Lung (tissue), 12 donors: ENCODE data around the gene PXK. TPM values are rescaled to one million over a fixed set of nuclear protein-coding genes. Genes with fewer than 3 reads are reported as not detected.

Experiments
- ATAC-seq: fragments of 200-7000 bp; cut with Tn5 transposase; one replicate; pipeline ENCODE4 v1.9.1; 2020; ENCODE audit warnings: moderate number of reproducible peaks; ENCODE audit not compliant: insufficient read depth, low FRiP score
- DNase-seq, 3 donors: peaks; one replicate each; pipeline ENCODE4 v3.0.0-alpha.2; 2013 to 2017
- H3K27ac ChIP-seq, 2 donors: one replicate each; pipeline ENCODE4 v1.5.1; 2013; ENCODE audit warnings: mild to moderate bottlenecking in 2 of 2, moderate library complexity in 2 of 2, control low read depth in 1 of 2, inconsistent platforms in 1 of 2, low read depth in 1 of 2, low read length in 1 of 2
- H3K27me3 ChIP-seq, 3 donors: one replicate each; pipeline ENCODE4 v1.5.1; 2013; ENCODE audit warnings: low read length in 2 of 3; ENCODE audit not compliant: control insufficient read depth in 3 of 3, insufficient read depth in 3 of 3
- H3K36me3 ChIP-seq, 4 donors: one replicate each; pipeline ENCODE4 v1.5.1; 2013; ENCODE audit warnings: low read length in 4 of 4, mild to moderate bottlenecking in 1 of 4, moderate library complexity in 1 of 4; ENCODE audit not compliant: control insufficient read depth in 4 of 4, insufficient read depth in 4 of 4
- H3K4me1 ChIP-seq, 5 donors: one replicate each; pipeline ENCODE4 v1.5.1; 2013; ENCODE audit warnings: low read length in 5 of 5, mild to moderate bottlenecking in 2 of 5, moderate library complexity in 1 of 5; ENCODE audit not compliant: control insufficient read depth in 5 of 5, insufficient read depth in 5 of 5
- H3K4me3 ChIP-seq: one replicate; pipeline ENCODE4 v1.5.1; 2013; ENCODE audit warnings: mild to moderate bottlenecking, control low read depth, moderate library complexity
- H3K9ac ChIP-seq, 2 donors: one replicate each; pipeline ENCODE4 v1.5.1; 2013; ENCODE audit warnings: low read length in 2 of 2, control low read depth in 1 of 2; ENCODE audit not compliant: insufficient read depth in 1 of 2
- H3K9me3 ChIP-seq, 4 donors: one replicate each; pipeline ENCODE4 v1.5.1; 2013; ENCODE audit warnings: low read length in 3 of 4, mild to moderate bottlenecking in 1 of 4, moderate library complexity in 1 of 4; ENCODE audit not compliant: control insufficient read depth in 4 of 4, insufficient read depth in 3 of 4
- WGBS, 2 donors: extraction: QIAGEN DNeasy Blood & Tissue Kit; methylation state at CpG; one replicate each; pipeline ENCODE4 v1.1.7; 2013; 5-methylcytosine and 5-hydroxymethylcytosine counted together
- polyA plus RNA-seq, 2 donors: library from polyadenylated mRNA; stranded (reverse); fragments of 200-250 nt; gene quantifications; one replicate each; pipeline ENCODE4 v1.2.1, GENCODE V29; 2013
- total RNA-seq, 2 donors: library from RNA; depleted of rRNA in 1 of 2; stranded (reverse); fragments of >200 nt in 1 of 2; gene quantifications; one replicate each; pipeline ENCODE4 v1.2.1, GENCODE V29; 2014 to 2021
- TF ChIP-seq, protein P1 (sequence below): IDR thresholded peaks from 2 replicates; pipeline ENCODE4 v1.5.1; 2012; ENCODE audit warnings: mild to moderate bottlenecking; ENCODE audit errors: control extremely low read depth, extremely low read depth
- donor health status: control.
- donor health status: control.
- donor health status: Bipolar disorder and iron deficiency.
- donor health status: healthy.
- donor health status: DM: yes; HTN: yes; CAD: no.

PXK gene
- total and polyA plus RNA-seq, 4 donors, result 6.0 to 41.7 (median 22.1) TPM

- TF ChIP-seq, protein P1, sequence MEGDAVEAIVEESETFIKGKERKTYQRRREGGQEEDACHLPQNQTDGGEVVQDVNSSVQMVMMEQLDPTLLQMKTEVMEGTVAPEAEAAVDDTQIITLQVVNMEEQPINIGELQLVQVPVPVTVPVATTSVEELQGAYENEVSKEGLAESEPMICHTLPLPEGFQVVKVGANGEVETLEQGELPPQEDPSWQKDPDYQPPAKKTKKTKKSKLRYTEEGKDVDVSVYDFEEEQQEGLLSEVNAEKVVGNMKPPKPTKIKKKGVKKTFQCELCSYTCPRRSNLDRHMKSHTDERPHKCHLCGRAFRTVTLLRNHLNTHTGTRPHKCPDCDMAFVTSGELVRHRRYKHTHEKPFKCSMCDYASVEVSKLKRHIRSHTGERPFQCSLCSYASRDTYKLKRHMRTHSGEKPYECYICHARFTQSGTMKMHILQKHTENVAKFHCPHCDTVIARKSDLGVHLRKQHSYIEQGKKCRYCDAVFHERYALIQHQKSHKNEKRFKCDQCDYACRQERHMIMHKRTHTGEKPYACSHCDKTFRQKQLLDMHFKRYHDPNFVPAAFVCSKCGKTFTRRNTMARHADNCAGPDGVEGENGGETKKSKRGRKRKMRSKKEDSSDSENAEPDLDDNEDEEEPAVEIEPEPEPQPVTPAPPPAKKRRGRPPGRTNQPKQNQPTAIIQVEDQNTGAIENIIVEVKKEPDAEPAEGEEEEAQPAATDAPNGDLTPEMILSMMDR, result no peak
- Histone ChIP-seq H3K36me3 (no peaks in the 10 kb centered on the region), H3K9ac (no peak overlapping the region), H3K27ac (no peak overlapping the region), H3K9me3 (no peaks in the 10 kb centered on the region), H3K4me1 (no peaks in the 10 kb centered on the region), H3K4me3 (no peak overlapping the region), H3K27me3 (no peaks in the 10 kb centered on the region)
- WGBS, 2 donors, result 71 to 81% methylated on average over 4 of the region's 4 CpGs
- DNase-seq, result no peak
- no peak for ATAC-seq
These were observed 109.1 kb downstream of the PXK start for GRCh38 chr3:58441514-58442450.

DNA sequence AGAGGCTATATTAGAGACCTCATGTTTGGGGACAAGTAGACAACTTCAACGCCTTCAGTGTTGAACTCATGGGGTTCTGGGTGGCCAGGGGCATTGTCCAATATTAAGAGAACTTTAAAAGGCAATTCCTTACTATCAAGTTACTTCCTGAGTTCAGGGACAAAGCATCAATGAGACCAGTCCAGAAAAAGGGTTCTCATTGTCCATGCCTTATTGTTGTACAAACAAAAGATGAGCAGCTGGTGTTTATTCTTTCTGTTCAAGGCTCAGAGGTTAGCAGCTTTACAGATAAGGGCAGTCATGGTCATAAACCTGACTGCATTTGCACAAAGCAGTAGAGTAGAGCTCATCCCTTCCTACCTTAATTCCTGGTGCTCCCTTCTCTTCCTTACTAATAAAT, 119.5 kb downstream of the PXK start:
- Histone ChIP-seq H3K27ac (no peak overlapping the region), H3K27me3 (no peaks in the 10 kb centered on the region), H3K4me1 (no peaks in the 10 kb centered on the region), H3K9me3 (peaks cover 0 to 3% (median 3%) of the 10 kb centered on the region in 4 donors), H3K4me3 (no peak overlapping the region), H3K9ac (no peak overlapping the region), H3K36me3 (no peaks in the 10 kb centered on the region)
- TF ChIP-seq, protein P1, result no peak
- 68 to 76% methylated on average over 1 of the region's 1 CpG for WGBS, 2 donors
- DNase-seq, result no peak
- no peak for ATAC-seq

DNA sequence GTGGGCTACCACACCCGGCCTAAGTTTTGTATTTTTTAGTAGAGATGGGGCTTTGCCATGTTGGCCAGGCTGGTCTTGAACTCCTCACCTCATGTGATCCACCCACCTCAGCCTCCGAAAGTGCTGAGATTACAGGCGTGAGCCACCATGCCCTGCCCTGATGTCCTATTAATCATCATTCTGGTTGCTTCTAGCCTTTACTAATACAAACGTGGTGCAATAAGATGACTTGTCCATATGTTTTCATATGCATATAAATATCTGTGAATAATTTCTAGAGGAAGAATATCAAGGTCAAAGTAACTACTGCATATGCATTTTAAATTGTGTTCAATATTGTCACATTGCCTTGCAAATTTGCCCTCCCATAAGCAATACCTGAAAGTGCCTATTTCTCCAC, 126.5 kb downstream of the PXK start:
- no peak overlapping the region for H3K27ac ChIP-seq
- no peak overlapping the region for H3K9ac ChIP-seq
- 84 to 90% methylated on average over 4 of the region's 4 CpGs for WGBS, 2 donors
- H3K4me1 ChIP-seq, result peaks cover 0 to 11% (median 0%) of the 10 kb centered on the region in 5 donors
- ATAC-seq (no peak), DNase-seq (no peak)
- H3K36me3 ChIP-seq, result no peaks in the 10 kb centered on the region
- H3K4me3 ChIP-seq, result no peak overlapping the region
- H3K27me3 ChIP-seq, result no peaks in the 10 kb centered on the region
- TF ChIP-seq, protein P1, result no peak
- peaks cover 0 to 3% (median 0%) of the 10 kb centered on the region in 4 donors for H3K9me3 ChIP-seq
